Measurements from ENCODE around the gene GM2A. TPM values are rescaled to one million over a fixed set of nuclear protein-coding genes. Genes with fewer than 3 reads are reported as not detected.

GM2A gene
- total RNA-seq, 1 donor from 2014 or later = 16.7 TPM

DNA sequence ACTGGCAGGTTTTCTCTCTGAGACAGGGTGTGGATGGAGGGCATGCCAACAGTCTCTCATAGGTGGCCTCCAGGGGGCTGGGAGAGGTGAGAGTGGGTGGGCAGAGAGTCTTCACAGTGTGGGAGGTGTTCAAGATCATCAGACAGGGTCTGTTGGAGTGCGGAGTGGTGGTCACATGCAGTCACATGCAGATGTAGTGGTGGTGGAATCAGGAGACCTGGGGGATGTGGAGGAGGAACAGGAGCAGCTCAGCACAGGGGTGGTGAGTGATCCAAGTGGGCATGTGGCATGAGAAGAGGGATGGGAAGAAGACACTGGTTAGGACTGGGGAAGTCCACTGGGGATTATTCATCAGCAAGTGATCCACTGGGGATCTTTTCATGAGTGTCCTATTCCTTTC is 5.8 kb downstream of the GM2A start:
- Histone ChIP-seq H3K4me3 (ENCODE audit: low read length in 3 of 3) (no peak overlapping the region), H3K4me1 (ENCODE audit: control insufficient read depth in 3 of 3, insufficient read depth in 3 of 3, low read length in 3 of 3) (peaks cover 11 to 35% (median 12%) of the 10 kb centered on the region in 3 donors), H3K9me3 (ENCODE audit: control insufficient read depth in 3 of 3, low read length in 3 of 3) (no peaks in the 10 kb centered on the region), H3K36me3 (ENCODE audit: control insufficient read depth in 3 of 3, insufficient read depth in 3 of 3, low read length in 3 of 3) (peaks cover 2 to 16% (median 9%) of the 10 kb centered on the region in 3 donors), H3K27me3 (ENCODE audit: control insufficient read depth in 3 of 3, insufficient read depth in 3 of 3, low read length in 3 of 3) (no peaks in the 10 kb centered on the region), H3K9ac (ENCODE audit: low read depth in 1 of 3, low read length in 3 of 3) (no peak overlapping the region), H3K27ac (ENCODE audit: low read depth, low read length) (no peak overlapping the region)

GRCh38 chr5:151259931-151260330 is 6.9 kb downstream of the GM2A start:
- no peak overlapping the region for H3K9ac ChIP-seq (ENCODE audit: low read depth in 1 of 3, low read length in 3 of 3)
- peaks cover 3 to 27% (median 9%) of the 10 kb centered on the region in 3 donors for H3K4me1 ChIP-seq (ENCODE audit: control insufficient read depth in 3 of 3, insufficient read depth in 3 of 3, low read length in 3 of 3)
- peaks cover 2 to 16% (median 9%) of the 10 kb centered on the region in 3 donors for H3K36me3 ChIP-seq (ENCODE audit: control insufficient read depth in 3 of 3, insufficient read depth in 3 of 3, low read length in 3 of 3)
- no peak overlapping the region for H3K4me3 ChIP-seq (ENCODE audit: low read length in 3 of 3)
- H3K9me3 ChIP-seq (ENCODE audit: control insufficient read depth in 3 of 3, low read length in 3 of 3) = no peaks in the 10 kb centered on the region
- H3K27me3 ChIP-seq (ENCODE audit: control insufficient read depth in 3 of 3, insufficient read depth in 3 of 3, low read length in 3 of 3) = no peaks in the 10 kb centered on the region
- no peak overlapping the region for H3K27ac ChIP-seq (ENCODE audit: low read depth, low read length)

GRCh38 chr5:151262532-151262931 is 9.5 kb downstream of the GM2A start:
- Histone ChIP-seq H3K9ac (ENCODE audit: low read depth in 1 of 3, low read length in 3 of 3) (no peak overlapping the region), H3K4me3 (ENCODE audit: low read length in 3 of 3) (no peak overlapping the region), H3K27ac (ENCODE audit: low read depth, low read length) (no peak overlapping the region), H3K36me3 (ENCODE audit: control insufficient read depth in 3 of 3, insufficient read depth in 3 of 3, low read length in 3 of 3) (peaks cover 10 to 24% (median 19%) of the 10 kb centered on the region in 3 donors), H3K9me3 (ENCODE audit: control insufficient read depth in 3 of 3, low read length in 3 of 3) (no peaks in the 10 kb centered on the region), H3K27me3 (ENCODE audit: control insufficient read depth in 3 of 3, insufficient read depth in 3 of 3, low read length in 3 of 3) (no peaks in the 10 kb centered on the region), H3K4me1 (ENCODE audit: control insufficient read depth in 3 of 3, insufficient read depth in 3 of 3, low read length in 3 of 3) (peaks cover 0 to 16% (median 4%) of the 10 kb centered on the region in 3 donors)

- no peak overlapping the region for H3K4me3 ChIP-seq (ENCODE audit: low read length in 3 of 3)
- no peaks in the 10 kb centered on the region for H3K9me3 ChIP-seq (ENCODE audit: control insufficient read depth in 3 of 3, low read length in 3 of 3)
- H3K36me3 ChIP-seq (ENCODE audit: control insufficient read depth in 3 of 3, insufficient read depth in 3 of 3, low read length in 3 of 3) = peaks cover 11 to 29% (median 27%) of the 10 kb centered on the region in 3 donors
- H3K9ac ChIP-seq (ENCODE audit: low read depth in 1 of 3, low read length in 3 of 3) = no peak overlapping the region
- no peak overlapping the region for H3K27ac ChIP-seq (ENCODE audit: low read depth, low read length)
- H3K4me1 ChIP-seq (ENCODE audit: control insufficient read depth in 3 of 3, insufficient read depth in 3 of 3, low read length in 3 of 3) = peaks cover 0 to 7% (median 2%) of the 10 kb centered on the region in 3 donors
- no peaks in the 10 kb centered on the region for H3K27me3 ChIP-seq (ENCODE audit: control insufficient read depth in 3 of 3, insufficient read depth in 3 of 3, low read length in 3 of 3)
Observed at GRCh38 chr5:151264113-151264512, 11.1 kb downstream of the GM2A start.

DNA sequence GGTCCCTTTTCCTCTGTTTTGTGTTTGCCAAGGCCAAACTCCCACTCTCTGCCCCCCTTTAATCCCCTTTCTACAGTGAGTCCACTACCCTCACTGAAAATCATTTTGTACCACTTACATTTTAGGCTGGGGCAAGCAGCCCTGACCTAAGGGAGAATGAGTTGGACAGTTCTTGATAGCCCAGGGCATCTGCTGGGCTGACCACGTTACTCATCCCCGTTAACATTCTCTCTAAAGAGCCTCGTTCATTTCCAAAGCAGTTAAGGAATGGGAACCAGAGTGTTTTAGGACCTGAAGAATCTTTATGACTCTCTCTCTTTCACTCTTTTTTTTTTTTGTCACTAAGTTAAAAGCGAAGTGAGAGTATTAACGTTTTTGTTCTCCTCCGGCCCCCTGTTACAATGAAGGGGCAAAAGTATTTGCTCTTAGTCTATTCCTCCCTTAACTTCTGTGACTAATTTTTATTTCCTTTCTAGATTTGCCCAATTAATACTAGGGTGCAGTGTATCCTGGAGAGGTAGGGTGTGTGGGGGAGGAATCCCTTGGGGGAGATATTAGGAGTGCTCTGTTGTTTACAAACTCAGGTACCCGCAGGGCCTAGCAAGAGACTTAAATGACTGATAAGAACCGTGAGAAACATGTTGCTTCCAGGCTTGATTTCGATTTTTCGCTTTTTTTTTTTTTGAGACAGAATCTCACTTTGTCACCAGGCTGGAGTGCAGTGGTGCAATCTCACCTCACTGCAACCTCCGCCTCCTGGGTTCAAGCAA is 14.7 kb downstream of the GM2A start:
- H3K27ac ChIP-seq (ENCODE audit: low read depth, low read length) = no peak overlapping the region
- H3K9ac ChIP-seq (ENCODE audit: low read depth in 1 of 3, low read length in 3 of 3) = no peak overlapping the region
- H3K36me3 ChIP-seq (ENCODE audit: control insufficient read depth in 3 of 3, insufficient read depth in 3 of 3, low read length in 3 of 3) = peaks cover 10 to 25% (median 24%) of the 10 kb centered on the region in 3 donors
- H3K4me1 ChIP-seq (ENCODE audit: control insufficient read depth in 3 of 3, insufficient read depth in 3 of 3, low read length in 3 of 3) = peaks cover 0 to 4% (median 0%) of the 10 kb centered on the region in 3 donors
- no peaks in the 10 kb centered on the region for H3K27me3 ChIP-seq (ENCODE audit: control insufficient read depth in 3 of 3, insufficient read depth in 3 of 3, low read length in 3 of 3)
- H3K9me3 ChIP-seq (ENCODE audit: control insufficient read depth in 3 of 3, low read length in 3 of 3) = no peaks in the 10 kb centered on the region
- no peak overlapping the region for H3K4me3 ChIP-seq (ENCODE audit: low read length in 3 of 3)

DNA sequence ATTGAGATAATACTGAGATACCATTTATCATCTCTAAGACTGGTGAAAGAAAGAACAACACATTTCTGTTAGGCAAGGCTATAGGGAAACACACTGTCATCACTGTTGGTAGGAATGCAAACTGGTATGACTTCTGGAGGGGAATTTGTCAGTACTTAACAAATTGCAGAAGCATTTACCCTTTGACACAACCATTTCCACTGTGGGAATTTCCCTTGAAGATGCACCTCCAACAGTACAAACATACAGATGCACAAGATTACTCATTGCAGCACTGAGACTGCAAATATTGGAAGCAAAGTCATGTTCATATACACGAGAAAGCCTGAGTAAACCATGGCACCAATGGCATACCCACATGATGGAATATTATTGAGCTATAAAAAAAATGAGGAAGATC is 17.6 kb downstream of the GM2A start:
- peaks cover 10 to 24% (median 20%) of the 10 kb centered on the region in 3 donors for H3K36me3 ChIP-seq (ENCODE audit: control insufficient read depth in 3 of 3, insufficient read depth in 3 of 3, low read length in 3 of 3)
- H3K4me1 ChIP-seq (ENCODE audit: control insufficient read depth in 3 of 3, insufficient read depth in 3 of 3, low read length in 3 of 3) = no peaks in the 10 kb centered on the region
- no peaks in the 10 kb centered on the region for H3K9me3 ChIP-seq (ENCODE audit: control insufficient read depth in 3 of 3, low read length in 3 of 3)
- H3K27me3 ChIP-seq (ENCODE audit: control insufficient read depth in 3 of 3, insufficient read depth in 3 of 3, low read length in 3 of 3) = no peaks in the 10 kb centered on the region
- no peak overlapping the region for H3K27ac ChIP-seq (ENCODE audit: low read depth, low read length)
- no peak overlapping the region for H3K4me3 ChIP-seq (ENCODE audit: low read length in 3 of 3)
- H3K9ac ChIP-seq (ENCODE audit: low read depth in 1 of 3, low read length in 3 of 3) = no peak overlapping the region

DNA sequence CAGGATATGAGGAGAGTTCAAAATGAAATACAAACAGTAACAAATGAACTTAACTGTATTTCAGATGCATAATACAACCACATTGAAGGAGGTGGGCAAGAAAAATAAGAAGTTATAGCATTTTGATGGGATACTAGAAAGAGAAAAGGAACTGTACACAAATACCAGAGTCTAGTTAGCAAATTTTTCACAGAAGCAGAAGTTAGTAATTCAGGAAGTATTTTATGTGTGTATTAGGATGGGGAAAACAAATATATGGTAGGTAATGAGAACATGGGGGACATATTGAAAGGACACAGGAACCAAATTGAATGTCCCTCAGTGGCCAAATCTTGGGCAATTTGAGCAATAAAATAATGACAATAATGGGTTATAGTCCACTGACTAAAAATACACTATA is 18.4 kb downstream of the GM2A start:
- Histone ChIP-seq H3K27ac (ENCODE audit: low read depth, low read length) (no peak overlapping the region), H3K36me3 (ENCODE audit: control insufficient read depth in 3 of 3, insufficient read depth in 3 of 3, low read length in 3 of 3) (peaks cover 10 to 24% (median 20%) of the 10 kb centered on the region in 3 donors), H3K4me1 (ENCODE audit: control insufficient read depth in 3 of 3, insufficient read depth in 3 of 3, low read length in 3 of 3) (no peaks in the 10 kb centered on the region), H3K9me3 (ENCODE audit: control insufficient read depth in 3 of 3, low read length in 3 of 3) (no peaks in the 10 kb centered on the region), H3K4me3 (ENCODE audit: low read length in 3 of 3) (no peak overlapping the region), H3K27me3 (ENCODE audit: control insufficient read depth in 3 of 3, insufficient read depth in 3 of 3, low read length in 3 of 3) (no peaks in the 10 kb centered on the region), H3K9ac (ENCODE audit: low read depth in 1 of 3, low read length in 3 of 3) (no peak overlapping the region)

DNA sequence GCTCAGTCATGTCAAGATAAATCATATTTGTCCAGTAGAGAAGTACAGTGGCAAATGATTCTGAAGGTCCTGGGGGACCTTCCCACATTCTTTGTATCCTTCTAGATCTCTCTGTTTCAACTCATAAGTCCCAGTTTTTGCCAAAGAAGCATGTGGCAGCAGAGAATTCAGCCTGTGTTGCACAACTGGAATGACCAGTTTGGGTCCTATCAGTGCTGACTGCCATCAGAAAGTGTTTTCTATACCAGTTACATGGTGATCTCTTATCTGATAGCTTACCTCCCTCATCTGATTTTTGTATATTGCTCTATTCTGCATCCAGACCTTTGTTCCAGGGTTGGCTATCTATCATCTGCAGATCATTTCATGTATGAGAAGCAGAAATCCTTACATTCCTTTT is 21.7 kb downstream of the GM2A start:
- H3K27ac ChIP-seq (ENCODE audit: low read depth, low read length) = no peak overlapping the region
- H3K36me3 ChIP-seq (ENCODE audit: control insufficient read depth in 3 of 3, insufficient read depth in 3 of 3, low read length in 3 of 3) = peaks cover 0 to 5% (median 3%) of the 10 kb centered on the region in 3 donors
- no peaks in the 10 kb centered on the region for H3K4me1 ChIP-seq (ENCODE audit: control insufficient read depth in 3 of 3, insufficient read depth in 3 of 3, low read length in 3 of 3)
- no peaks in the 10 kb centered on the region for H3K9me3 ChIP-seq (ENCODE audit: control insufficient read depth in 3 of 3, low read length in 3 of 3)
- H3K4me3 ChIP-seq (ENCODE audit: low read length in 3 of 3) = no peak overlapping the region
- no peaks in the 10 kb centered on the region for H3K27me3 ChIP-seq (ENCODE audit: control insufficient read depth in 3 of 3, insufficient read depth in 3 of 3, low read length in 3 of 3)
- H3K9ac ChIP-seq (ENCODE audit: low read depth in 1 of 3, low read length in 3 of 3) = no peak overlapping the region

DNA sequence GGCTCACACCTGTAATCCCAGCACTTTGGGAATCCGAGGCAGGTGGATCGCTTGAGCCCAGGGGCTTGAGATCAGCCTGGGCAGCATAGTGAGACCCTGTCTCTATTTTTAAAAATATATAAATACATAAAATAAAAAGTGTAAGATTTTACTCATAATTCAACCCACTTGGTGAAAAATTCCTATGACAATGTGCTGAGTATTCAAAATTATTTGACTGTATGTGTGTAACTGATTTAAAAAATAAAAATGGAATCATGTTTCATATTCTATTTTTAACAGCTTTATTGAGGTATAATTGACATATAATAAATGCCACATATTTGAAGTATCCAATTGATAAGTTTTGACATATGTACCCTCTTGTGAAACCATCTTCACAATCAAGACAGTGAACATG is 22.8 kb downstream of the GM2A start:
- Histone ChIP-seq H3K36me3 (ENCODE audit: control insufficient read depth in 3 of 3, insufficient read depth in 3 of 3, low read length in 3 of 3) (no peaks in the 10 kb centered on the region), H3K9ac (ENCODE audit: low read depth in 1 of 3, low read length in 3 of 3) (no peak overlapping the region), H3K27me3 (ENCODE audit: control insufficient read depth in 3 of 3, insufficient read depth in 3 of 3, low read length in 3 of 3) (no peaks in the 10 kb centered on the region), H3K4me3 (ENCODE audit: low read length in 3 of 3) (no peak overlapping the region), H3K9me3 (ENCODE audit: control insufficient read depth in 3 of 3, low read length in 3 of 3) (no peaks in the 10 kb centered on the region), H3K27ac (ENCODE audit: low read depth, low read length) (no peak overlapping the region), H3K4me1 (ENCODE audit: control insufficient read depth in 3 of 3, insufficient read depth in 3 of 3, low read length in 3 of 3) (no peaks in the 10 kb centered on the region)

- Histone ChIP-seq H3K9ac (ENCODE audit: low read depth in 1 of 3, low read length in 3 of 3) (no peak overlapping the region), H3K4me3 (ENCODE audit: low read length in 3 of 3) (no peak overlapping the region), H3K4me1 (ENCODE audit: control insufficient read depth in 3 of 3, insufficient read depth in 3 of 3, low read length in 3 of 3) (no peaks in the 10 kb centered on the region), H3K9me3 (ENCODE audit: control insufficient read depth in 3 of 3, low read length in 3 of 3) (no peaks in the 10 kb centered on the region), H3K36me3 (ENCODE audit: control insufficient read depth in 3 of 3, insufficient read depth in 3 of 3, low read length in 3 of 3) (no peaks in the 10 kb centered on the region), H3K27me3 (ENCODE audit: control insufficient read depth in 3 of 3, insufficient read depth in 3 of 3, low read length in 3 of 3) (no peaks in the 10 kb centered on the region), H3K27ac (ENCODE audit: low read depth, low read length) (no peak overlapping the region)
Observed at GRCh38 chr5:151278845-151279244, 25.9 kb downstream of the GM2A start.
